Gastroesophageal sphincter (tissue), 3 donors: ENCODE results near the gene PAEP.

Source experiments
- CTCF ChIP-seq, 4 experiments: fragments of 200-600 bp in 2 of 4; fragments of 450-650 bp in 2 of 4; sonication (generic) in 1 of 4; IDR thresholded peaks; one replicate each; pipeline ENCODE4 v1.5.1; 2017 to 2019; ENCODE audit warnings: antibody characterized with exemption in 4 of 4, mild to moderate bottlenecking in 2 of 4, moderate library complexity in 2 of 4
- POLR2A ChIP-seq, 2 donors: fragments of 450-650 bp; IDR thresholded peaks; one replicate each; pipeline ENCODE4 v1.6.1; 2017; ENCODE audit warnings: antibody characterized with exemption in 2 of 2, mild to moderate bottlenecking in 2 of 2, moderate library complexity in 1 of 2

GRCh38 chr9:135513351-135513846, 48.2 kb upstream of the PAEP start:
- TF ChIP-seq CTCF (IDR thresholded peaks at IDR 0.05) (no peak), POLR2A (IDR thresholded peaks at IDR 0.05) (no peak)
